ENCODE results near the gene ERI3. TPM values are rescaled to one million over a fixed set of nuclear protein-coding genes. Genes with fewer than 3 reads are reported as not detected.
A peak's percentile ranks its signal among the peaks of the same experiment; 100 is the strongest.

Gene ERI3
- total RNA-seq, 1 experiment from 2014 or later = 83.3 TPM

GRCh38 chr1:44326821-44327465, 28.1 kb downstream of the ERI3 start:
- intact Hi-C loops (cut with micrococcal nuclease; ENCODE audit: unreplicated experiment) = no loop called here
- CTCF ChIA-PET = no interaction called here
- BruUV-seq (replicated peaks) = no TSS peak

GRCh38 chr1:44326024-44326701, 28.9 kb downstream of the ERI3 start:
- TF ChIP-seq TCF7L2 (IDR thresholded peaks at IDR 0.05; ENCODE audit: low read depth, low read length) = no peak
- CTCF ChIA-PET = no interaction called here
- ATAC-seq (no peak), DNase-seq (ENCODE audit: low read depth, low spot score) (no peak)
- H3K27me3 ChIP-seq (ENCODE audit: control insufficient read depth, insufficient read depth, low read length) = no peaks in the 10 kb centered on the region
- intact Hi-C loops (cut with micrococcal nuclease; ENCODE audit: unreplicated experiment) (no loop called here), in situ Hi-C loops (cut with HindIII; ENCODE audit: low pct_unique_long_range_greater_than_20kb, low sequenced_read_pairs) (no loop called here)
- H3K36me3 ChIP-seq (ENCODE audit: control insufficient read depth, insufficient read depth, low read length) = 0 out of 2 replicates have a peak, but pooled peaks cover 3% of the 10 kb centered on the region
- H3K9me3 ChIP-seq (ENCODE audit: control insufficient read depth, insufficient read depth, low read depth, low read length) = no peaks in the 10 kb centered on the region
- no peak overlapping the region; the same call in 1 of the 2 replicates for H3K27ac ChIP-seq (ENCODE audit: low read length)
- peaks cover 34% of the 10 kb centered on the region for H3K4me1 ChIP-seq (ENCODE audit: control insufficient read depth, insufficient read depth, low read length)
- POLR2A ChIA-PET = no interaction called here
- no TSS peak for BruUV-seq (replicated peaks)
- H3K4me3 ChIP-seq (ENCODE audit: low read depth in 2 of 2, low read length in 2 of 2) = no peak overlapping the region

More at GRCh38 chr1:44326821-44327465, 28.1 kb downstream of the ERI3 start:
- H3K4me1 ChIP-seq (ENCODE audit: control insufficient read depth, insufficient read depth, low read length) = peaks cover 34% of the 10 kb centered on the region
- peak overlapping the region; percentile 75 for H3K27ac ChIP-seq (ENCODE audit: low read length)
- DNase-seq (ENCODE audit: low read depth, low spot score) (no peak), ATAC-seq (no peak)
- 0 out of 2 replicates have a peak, but pooled peaks cover 3% of the 10 kb centered on the region for H3K36me3 ChIP-seq (ENCODE audit: control insufficient read depth, insufficient read depth, low read length)
- POLR2A ChIA-PET = no interaction called here
- no peaks in the 10 kb centered on the region for H3K9me3 ChIP-seq (ENCODE audit: control insufficient read depth, insufficient read depth, low read depth, low read length)
- H3K4me3 ChIP-seq (ENCODE audit: low read depth in 2 of 2, low read length in 2 of 2) = no peak overlapping the region
- no peak for TF ChIP-seq CTCF (IDR thresholded peaks at IDR 0.05)
- H3K27me3 ChIP-seq (ENCODE audit: control insufficient read depth, insufficient read depth, low read length) = no peaks in the 10 kb centered on the region
- in situ Hi-C loops (cut with HindIII; ENCODE audit: low pct_unique_long_range_greater_than_20kb, low sequenced_read_pairs) = no loop called here

GRCh38 chr1:44323947-44324346, 31.1 kb downstream of the ERI3 start:
- in situ Hi-C loops (cut with HindIII; ENCODE audit: low pct_unique_long_range_greater_than_20kb, low sequenced_read_pairs) = no loop called here
- ATAC-seq (no peak), DNase-seq (ENCODE audit: low read depth, low spot score) (no peak)
- POLR2A ChIA-PET = no interaction called here
- H3K36me3 ChIP-seq (ENCODE audit: control insufficient read depth, insufficient read depth, low read length) = 0 out of 2 replicates have a peak, but pooled peaks cover 3% of the 10 kb centered on the region
- H3K4me1 ChIP-seq (ENCODE audit: control insufficient read depth, insufficient read depth, low read length) = peaks cover 25% of the 10 kb centered on the region
- no TSS peak for BruUV-seq (replicated peaks)
- intact Hi-C loops (cut with micrococcal nuclease; ENCODE audit: unreplicated experiment) = no loop called here
- no peaks in the 10 kb centered on the region for H3K9me3 ChIP-seq (ENCODE audit: control insufficient read depth, insufficient read depth, low read depth, low read length)
- H3K27ac ChIP-seq (ENCODE audit: low read length) = no peak overlapping the region
- CTCF ChIA-PET = no interaction called here
- no peak overlapping the region for H3K4me3 ChIP-seq (ENCODE audit: low read depth in 2 of 2, low read length in 2 of 2)
- TF ChIP-seq CTCF (IDR thresholded peaks at IDR 0.05) = no peak
- no peak for TF ChIP-seq SIN3A (IDR thresholded peaks at IDR 0.05; ENCODE audit: borderline replicate concordance, insufficient read depth, low read depth, low read length)
- no peak for TF ChIP-seq TCF7L2 (IDR thresholded peaks at IDR 0.05; ENCODE audit: low read depth, low read length)
- TF ChIP-seq REST (IDR thresholded peaks at IDR 0.05; ENCODE audit: insufficient read depth in 1 of 2, low read depth in 2 of 2, low read length in 1 of 2) = no peak
- no peak for TF ChIP-seq POLR2AphosphoS5 (IDR thresholded peaks at IDR 0.05; ENCODE audit: low read depth, low read length)
- no peaks in the 10 kb centered on the region for H3K27me3 ChIP-seq (ENCODE audit: control insufficient read depth, insufficient read depth, low read length)
